Mesenchymal stem cell (in vitro differentiated cells and primary cell): ENCODE results near the gene DDC.

ENCODE experiments used
- DNase-seq: peaks from one replicate; pipeline ENCODE4 v3.0.0-alpha.2; 2013
- H2AFZ ChIP-seq: one replicate; pipeline ENCODE4 v1.6.1; 2013; ENCODE audit warnings: low read depth, mild to moderate bottlenecking, control low read depth, inconsistent platforms, low read length, moderate library complexity
- H2AK5ac ChIP-seq: 2 replicates; pipeline ENCODE4 v1.6.1; 2013; ENCODE audit warnings: low read length, moderate library complexity, mild to moderate bottlenecking, inconsistent platforms; ENCODE audit not compliant: severe bottlenecking
- H2BK120ac ChIP-seq: one replicate; pipeline ENCODE4 v1.6.1; 2013; ENCODE audit warnings: low read depth, mild to moderate bottlenecking, inconsistent platforms, low read length, moderate library complexity
- H2BK12ac ChIP-seq, 2 experiments: one replicate each; pipeline ENCODE4 v1.6.1; 2013; ENCODE audit warnings: inconsistent platforms in 2 of 2, low read length in 2 of 2, mild to moderate bottlenecking in 2 of 2, moderate library complexity in 2 of 2, control low read depth in 1 of 2
- H2BK15ac ChIP-seq: one replicate; pipeline ENCODE4 v1.6.1; 2013; ENCODE audit warnings: mild to moderate bottlenecking, low read depth, inconsistent platforms; ENCODE audit not compliant: poor library complexity, severe bottlenecking
- H2BK5ac ChIP-seq: 2 replicates; pipeline ENCODE4 v1.6.1; 2013; ENCODE audit warnings: low read depth, mild to moderate bottlenecking, low read length, control low read depth, inconsistent platforms; ENCODE audit not compliant: poor library complexity, severe bottlenecking
- H3K14ac ChIP-seq, 2 experiments: one replicate each; pipeline ENCODE4 v1.6.1; 2013; ENCODE audit warnings: inconsistent platforms in 2 of 2, low read length in 2 of 2, control low read depth in 1 of 2, mild to moderate bottlenecking in 1 of 2, moderate library complexity in 1 of 2
- H3K18ac ChIP-seq, 2 experiments: one replicate each; pipeline ENCODE4 v1.6.1; 2013; ENCODE audit warnings: inconsistent platforms in 2 of 2, low read length in 2 of 2, control low read depth in 1 of 2, low read depth in 1 of 2, mild to moderate bottlenecking in 1 of 2
- H3K23ac ChIP-seq, 2 experiments: one replicate each; pipeline ENCODE4 v1.6.1; 2013; ENCODE audit warnings: inconsistent platforms in 2 of 2, low read length in 2 of 2, mild to moderate bottlenecking in 2 of 2, moderate library complexity in 2 of 2, control low read depth in 1 of 2
- H3K27ac ChIP-seq: 2 replicates; pipeline ENCODE4 v1.5.1; 2013; ENCODE audit warnings: mild to moderate bottlenecking, moderate library complexity, low read length, control low read depth, inconsistent platforms; ENCODE audit not compliant: poor library complexity, severe bottlenecking
- H3K27me3 ChIP-seq, 2 experiments: 2 replicates each; pipeline versions ENCODE4 v1.6.1 to v1.7.0; 2013; ENCODE audit warnings: low read length in 2 of 2, mild to moderate bottlenecking in 2 of 2, moderate library complexity in 2 of 2, control low read depth in 1 of 2, inconsistent platforms in 1 of 2; ENCODE audit not compliant: control insufficient read depth in 1 of 2, insufficient read depth in 1 of 2
- H3K36me3 ChIP-seq, 2 experiments: 2 replicates each; pipeline versions ENCODE4 v1.6.1 to v1.7.0; 2013; ENCODE audit warnings: low read length in 2 of 2, control low read depth in 1 of 2, inconsistent platforms in 1 of 2, low read depth in 1 of 2, mild to moderate bottlenecking in 1 of 2; ENCODE audit not compliant: insufficient read depth in 2 of 2, control insufficient read depth in 1 of 2
- H3K4ac ChIP-seq, 2 experiments: one replicate each; pipeline ENCODE4 v1.6.1; 2013; ENCODE audit warnings: inconsistent platforms in 2 of 2, low read length in 2 of 2, mild to moderate bottlenecking in 2 of 2, moderate library complexity in 2 of 2, control low read depth in 1 of 2, low read depth in 1 of 2
- H3K4me1 ChIP-seq: 2 replicates; pipeline ENCODE4 v1.6.1; 2013; ENCODE audit warnings: low read depth, low read length, control low read depth; ENCODE audit not compliant: control insufficient read depth, insufficient read depth
- H3K4me2 ChIP-seq: 2 replicates; pipeline ENCODE4 v1.6.1; 2013; ENCODE audit warnings: low read length, mild to moderate bottlenecking, inconsistent platforms; ENCODE audit not compliant: poor library complexity, severe bottlenecking
- H3K4me3 ChIP-seq, 2 experiments: 2 replicates each; pipeline versions ENCODE4 v1.5.1 to v1.7.0; 2013; ENCODE audit warnings: low read length in 2 of 2, mild to moderate bottlenecking in 2 of 2, control low read depth in 1 of 2, low read depth in 1 of 2; ENCODE audit not compliant: insufficient read depth in 1 of 2
- H3K79me1 ChIP-seq: replicated peaks from 2 replicates; pipeline ENCODE4 v1.6.1; 2013; ENCODE audit warnings: mild to moderate bottlenecking, control low read depth, low read length, inconsistent platforms; ENCODE audit not compliant: poor library complexity, severe bottlenecking
- H3K9ac ChIP-seq: 2 replicates; pipeline ENCODE4 v1.7.0; 2013; ENCODE audit warnings: mild to moderate bottlenecking, low read length, moderate library complexity
- H3K9me3 ChIP-seq: 2 replicates; pipeline ENCODE4 v1.7.0; 2013; ENCODE audit warnings: mild to moderate bottlenecking, low read length; ENCODE audit not compliant: control insufficient read depth
- H4K8ac ChIP-seq: one replicate; pipeline ENCODE4 v1.6.1; 2013; ENCODE audit warnings: inconsistent platforms, mild to moderate bottlenecking, low read length, moderate library complexity
- H4K91ac ChIP-seq: one replicate; pipeline ENCODE4 v1.6.1; 2013; ENCODE audit warnings: mild to moderate bottlenecking, low read length, inconsistent platforms
- WGBS: methylation state at CpG from one replicate; pipeline ENCODE4 v1.1.7; 2013; ENCODE audit warnings: mixed read lengths; 5-methylcytosine and 5-hydroxymethylcytosine counted together

The DDC gene

GRCh38 chr7:50588937-50589336 is 23.7 kb upstream of the DDC start:
- H3K4me1 ChIP-seq, result peaks cover 17% of the 10 kb centered on the region

DNA sequence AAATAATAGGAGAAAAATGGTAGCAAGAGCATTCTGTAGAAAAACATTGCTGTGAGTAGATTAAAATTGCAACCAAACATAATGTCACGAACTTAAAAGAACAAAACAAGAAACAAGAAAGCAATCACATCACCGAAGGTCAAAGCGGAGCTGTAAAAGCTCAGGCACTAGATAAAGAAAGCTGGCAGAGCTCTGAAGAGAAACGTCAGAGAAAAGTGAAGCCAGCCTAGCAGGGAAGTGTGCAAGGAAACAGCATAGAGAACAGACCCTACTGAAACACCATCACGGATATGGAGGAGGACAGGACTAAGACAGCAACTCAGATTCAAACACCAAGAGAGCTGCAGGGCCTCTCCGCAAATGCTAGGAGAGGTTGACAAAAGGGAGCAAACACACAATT is 22.5 kb upstream of the DDC start:
- H3K9ac ChIP-seq, result no peak overlapping the region
- peaks cover 3 to 13% of the 10 kb centered on the region in 2 experiments for H3K36me3 ChIP-seq
- H3K79me1 ChIP-seq, result no peaks in the 10 kb centered on the region
- no peak overlapping the region for H2AFZ ChIP-seq
- no peak overlapping the region for H3K4me2 ChIP-seq
- H2BK5ac ChIP-seq, result no peak overlapping the region
- no peak overlapping the region for H2AK5ac ChIP-seq
- no peak overlapping the region for H4K8ac ChIP-seq
- no peak overlapping the region for H3K27ac ChIP-seq
- H3K23ac ChIP-seq, result no peak overlapping the region
- H2BK120ac ChIP-seq, result no peak overlapping the region
- peaks cover 0 to 4% of the 10 kb centered on the region in 2 experiments for H3K27me3 ChIP-seq
- H3K4ac ChIP-seq, result no peak overlapping the region
- H4K91ac ChIP-seq, result no peak overlapping the region
- peaks cover 13% of the 10 kb centered on the region for H3K4me1 ChIP-seq
- no peak overlapping the region for H2BK15ac ChIP-seq
- no peak overlapping the region for H3K14ac ChIP-seq
- peaks cover 10% of the 10 kb centered on the region for H3K9me3 ChIP-seq
- WGBS, result 92% methylated on average over 6 of the region's 6 CpGs
- no peak overlapping the region for H3K4me3 ChIP-seq
- DNase-seq, result no peak
- no peak overlapping the region for H3K18ac ChIP-seq
- H2BK12ac ChIP-seq, result no peak overlapping the region

More at GRCh38 chr7:50588937-50589336, 23.7 kb upstream of the DDC start:
- Histone ChIP-seq H2BK5ac (no peak overlapping the region), H4K91ac (no peak overlapping the region), H2AK5ac (no peak overlapping the region), H3K27ac (no peak overlapping the region), H4K8ac (no peak overlapping the region), H3K27me3 (peaks cover 0 to 4% of the 10 kb centered on the region in 2 experiments), H2BK15ac (no peak overlapping the region), H3K4ac (no peak overlapping the region), H3K36me3 (peaks cover 8 to 23% of the 10 kb centered on the region in 2 experiments), H3K79me1 (peaks cover 2% of the 10 kb centered on the region), H3K9me3 (peaks cover 4% of the 10 kb centered on the region), H2BK120ac (no peak overlapping the region), H3K23ac (no peak overlapping the region), H3K18ac (no peak overlapping the region), H3K14ac (no peak overlapping the region), H3K4me2 (no peak overlapping the region), H3K9ac (no peak overlapping the region), H2BK12ac (no peak overlapping the region), H3K4me3 (no peak overlapping the region), H2AFZ (no peak overlapping the region)
- no peak for DNase-seq
- 96% methylated on average over 8 of the region's 8 CpGs for WGBS

DNA sequence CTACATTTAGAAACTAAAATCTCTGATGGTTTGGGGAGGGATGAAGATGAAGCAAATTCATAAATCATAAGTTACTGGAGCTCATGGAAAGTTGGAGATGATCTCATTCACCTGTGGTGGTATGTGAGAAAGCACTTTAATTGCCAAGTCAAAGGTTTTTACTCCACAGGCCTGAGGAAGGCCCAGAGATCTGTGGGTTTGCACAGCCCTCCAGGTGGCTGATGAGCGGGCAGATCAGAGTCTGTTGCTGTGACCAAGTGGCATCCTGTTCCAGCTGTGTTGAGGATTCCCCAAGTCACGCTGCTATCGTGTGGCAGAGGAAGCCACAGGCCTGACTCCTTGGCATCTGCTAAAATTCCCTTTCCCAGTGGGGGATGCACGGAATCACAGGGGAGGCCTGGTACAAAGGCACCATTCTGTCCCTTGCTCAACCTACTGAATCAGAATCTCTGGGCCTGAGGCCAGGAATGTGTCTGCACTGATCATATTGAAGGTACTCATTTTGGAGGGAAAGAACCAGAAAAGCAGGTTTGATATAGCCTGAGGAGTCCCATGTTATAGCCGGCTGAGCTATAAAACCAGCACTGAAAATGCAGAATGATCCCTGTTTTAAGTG is 19.7 kb upstream of the DDC start:
- DNase-seq, result no peak
- no peak overlapping the region for H4K91ac ChIP-seq
- no peaks in the 10 kb centered on the region for H3K4me1 ChIP-seq
- H3K79me1 ChIP-seq, result no peaks in the 10 kb centered on the region
- H3K9ac ChIP-seq, result no peak overlapping the region
- WGBS, result 91% methylated on average over 5 of the region's 5 CpGs
- H4K8ac ChIP-seq, result no peak overlapping the region
- H3K4ac ChIP-seq, result no peak overlapping the region
- no peak overlapping the region for H2BK5ac ChIP-seq
- H3K27me3 ChIP-seq, result peaks cover 0 to 4% of the 10 kb centered on the region in 2 experiments
- no peak overlapping the region for H3K18ac ChIP-seq
- H2BK120ac ChIP-seq, result no peak overlapping the region
- H3K9me3 ChIP-seq, result peaks cover 10% of the 10 kb centered on the region
- no peaks in the 10 kb centered on the region for H3K36me3 ChIP-seq
- no peak overlapping the region for H2AFZ ChIP-seq
- H3K27ac ChIP-seq, result no peak overlapping the region
- no peak overlapping the region for H2BK15ac ChIP-seq
- H3K23ac ChIP-seq, result no peak overlapping the region
- no peak overlapping the region for H3K4me3 ChIP-seq
- no peak overlapping the region for H2AK5ac ChIP-seq
- no peak overlapping the region for H3K4me2 ChIP-seq
- no peak overlapping the region for H3K14ac ChIP-seq
- no peak overlapping the region for H2BK12ac ChIP-seq

DNA sequence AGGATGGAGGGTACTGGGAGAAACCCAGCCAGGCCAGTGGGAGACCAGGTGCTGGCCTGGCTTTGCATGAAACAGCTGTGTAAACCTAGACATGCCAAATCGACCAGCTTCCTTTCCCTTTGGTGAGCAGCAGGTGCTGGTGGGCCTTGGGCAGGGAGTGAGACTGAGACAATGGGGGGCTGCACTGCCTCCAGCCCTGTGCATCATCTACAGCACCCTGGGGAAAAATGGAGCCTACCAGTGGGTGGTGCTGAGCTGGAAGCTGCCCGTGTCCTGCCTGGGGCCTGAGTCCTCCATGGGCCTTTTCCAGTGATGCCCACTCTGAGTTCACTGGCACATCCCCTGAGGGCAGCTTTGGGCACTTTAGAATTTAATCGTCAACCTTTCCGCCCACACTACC is 19.2 kb upstream of the DDC start:
- no peak overlapping the region for H3K4me3 ChIP-seq
- peaks cover 0 to 4% of the 10 kb centered on the region in 2 experiments for H3K27me3 ChIP-seq
- H4K8ac ChIP-seq, result no peak overlapping the region
- H3K9me3 ChIP-seq, result peaks cover 10% of the 10 kb centered on the region
- no peak overlapping the region for H3K18ac ChIP-seq
- H3K23ac ChIP-seq, result no peak overlapping the region
- H3K14ac ChIP-seq, result no peak overlapping the region
- H2BK15ac ChIP-seq, result no peak overlapping the region
- no peaks in the 10 kb centered on the region for H3K79me1 ChIP-seq
- H4K91ac ChIP-seq, result no peak overlapping the region
- H3K36me3 ChIP-seq, result no peaks in the 10 kb centered on the region
- H3K27ac ChIP-seq, result no peak overlapping the region
- WGBS, result 45% methylated on average over 2 of the region's 4 CpGs
- no peak overlapping the region for H2BK12ac ChIP-seq
- H3K4me1 ChIP-seq, result no peaks in the 10 kb centered on the region
- no peak overlapping the region for H3K9ac ChIP-seq
- no peak overlapping the region for H2AFZ ChIP-seq
- no peak overlapping the region for H3K4me2 ChIP-seq
- DNase-seq, result no peak
- H2AK5ac ChIP-seq, result no peak overlapping the region
- H2BK120ac ChIP-seq, result no peak overlapping the region
- H2BK5ac ChIP-seq, result no peak overlapping the region
- no peak overlapping the region for H3K4ac ChIP-seq
